Measurements from ENCODE around the gene FAM120A.

DNA sequence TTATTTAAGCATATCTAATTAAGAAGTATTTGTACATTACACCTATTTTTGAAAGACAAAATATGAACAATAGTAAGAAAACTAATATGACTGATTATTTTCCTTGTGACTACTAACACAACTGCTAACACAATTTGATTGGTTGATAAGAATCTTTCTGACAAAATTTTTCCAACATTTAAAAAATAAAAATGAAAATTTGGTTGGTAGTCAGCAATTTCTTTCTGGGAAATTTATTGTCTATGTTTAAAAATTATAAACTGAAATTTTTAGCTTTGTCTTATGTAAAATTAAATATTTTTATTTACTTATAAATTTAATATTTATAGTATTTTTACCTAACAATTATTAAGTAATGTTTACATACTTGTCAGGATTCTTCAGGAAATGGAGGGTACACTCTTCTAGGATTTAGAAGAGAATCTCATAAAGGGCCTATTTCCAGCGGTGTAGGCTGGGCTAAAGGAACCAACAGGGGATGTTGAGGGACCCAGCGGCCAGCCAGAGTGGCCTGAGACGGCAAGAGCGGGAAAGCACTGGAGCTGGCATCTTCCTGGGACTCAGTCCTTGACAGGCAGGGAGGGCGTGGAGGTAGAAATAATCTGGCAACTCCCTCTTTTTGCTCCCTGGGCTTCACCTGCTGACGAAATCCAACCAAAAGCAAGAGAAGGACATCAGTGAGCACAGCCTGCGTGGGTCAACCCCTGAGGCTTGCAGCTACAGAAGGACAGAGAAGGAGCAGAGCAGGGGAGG, 14.7 kb upstream of the FAM120A start:
- TF ChIP-seq MAFF (IDR thresholded peaks at IDR 0.05; ENCODE audit: low read length) (no peak), ZNF184 (CRISPR knock-in tag; IDR thresholded peaks at IDR 0.05) (no peak), MCM2 (IDR thresholded peaks at IDR 0.05; ENCODE audit: low read depth) (no peak), FOS (IDR thresholded peaks at IDR 0.05; ENCODE audit: extremely low read depth, insufficient read length) (no peak), ELK1 (CRISPR knock-in tag; IDR thresholded peaks at IDR 0.05) (no peak), SUPT5H (IDR thresholded peaks at IDR 0.05) (no peak), NFATC3 (IDR thresholded peaks at IDR 0.05) (no peak)
